ENCODE data around the gene PC.

GRCh38 chr11:66971488-66971887, 13.3 kb upstream of the PC start:
- no peak for TF ChIP-seq POLR2A (IDR thresholded peaks at IDR 0.05)
- TF ChIP-seq CTCF (IDR thresholded peaks at IDR 0.05) = no peak
